Measurements from ENCODE around the gene TOP2B.

Gene TOP2B

DNA sequence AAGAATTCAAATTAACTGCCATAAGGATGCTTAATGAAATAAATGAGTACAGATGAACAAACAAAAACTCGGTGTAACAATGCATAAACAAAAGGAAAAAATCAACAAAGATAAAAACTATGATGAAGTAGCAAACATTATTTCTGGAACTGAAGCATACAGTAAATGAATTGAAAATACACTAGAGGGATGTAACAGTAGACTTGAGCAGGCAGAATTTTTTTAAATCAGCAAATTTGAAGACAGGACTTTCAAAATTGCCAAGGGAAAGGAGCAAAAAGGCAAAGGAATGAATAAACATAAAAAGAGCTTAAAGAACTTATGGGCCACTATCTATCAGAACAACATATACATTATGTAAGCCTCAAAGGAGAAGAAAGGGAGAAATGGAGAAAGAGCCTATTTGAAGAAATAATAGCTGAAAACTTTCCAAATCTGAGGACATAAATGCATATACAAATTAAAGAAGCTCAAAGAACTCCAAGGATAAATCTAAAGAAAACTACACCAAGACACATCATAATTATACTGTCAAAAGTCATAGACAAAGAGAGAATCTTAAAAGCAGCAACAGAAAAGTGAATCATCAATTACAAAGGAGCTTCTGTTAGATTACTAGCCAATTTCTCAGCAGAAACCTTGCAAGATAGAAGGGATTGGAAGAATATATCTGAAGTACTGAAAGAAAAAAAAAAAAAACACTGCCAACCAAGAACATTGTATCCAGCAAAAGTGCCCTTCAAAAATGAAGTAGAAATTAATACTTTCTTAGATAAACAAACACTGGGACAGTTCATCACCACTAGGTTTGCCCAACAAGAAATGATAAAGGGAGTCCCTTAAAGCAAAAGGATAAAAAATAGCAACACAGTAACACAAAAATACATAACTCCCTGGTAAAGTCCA lies 15.5 kb downstream of the TOP2B start:
- no peak for DNase-seq (ENCODE audit: low spot score)
- no peak for TF ChIP-seq CTCF (IDR thresholded peaks at IDR 0.05; ENCODE audit: extremely low read depth, missing control alignments)

DNA sequence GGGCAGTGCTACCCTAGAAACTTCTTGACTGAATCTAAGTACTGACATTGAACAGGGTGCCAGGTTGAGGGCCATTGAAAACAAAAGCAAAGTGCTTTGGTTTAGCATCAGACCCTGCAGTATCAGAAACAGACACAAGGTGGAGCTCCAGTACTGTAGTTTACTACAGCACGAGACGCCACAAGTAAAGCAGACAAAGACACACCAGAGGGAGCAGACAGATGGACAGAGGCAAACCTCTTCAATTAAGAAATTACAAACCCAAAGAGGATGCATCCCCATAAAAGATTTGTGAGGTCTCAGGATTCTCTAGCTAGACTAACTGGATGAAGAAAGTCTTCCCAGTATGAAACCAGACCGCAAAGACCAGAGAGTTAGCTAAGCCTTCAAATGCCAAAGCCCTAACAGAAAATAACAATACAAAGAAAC lies 16.6 kb downstream of the TOP2B start:
- TF ChIP-seq CTCF (IDR thresholded peaks at IDR 0.05; ENCODE audit: extremely low read depth, missing control alignments), result peak; percentile 41
- DNase-seq (ENCODE audit: low spot score), result peak; percentile 49

DNA sequence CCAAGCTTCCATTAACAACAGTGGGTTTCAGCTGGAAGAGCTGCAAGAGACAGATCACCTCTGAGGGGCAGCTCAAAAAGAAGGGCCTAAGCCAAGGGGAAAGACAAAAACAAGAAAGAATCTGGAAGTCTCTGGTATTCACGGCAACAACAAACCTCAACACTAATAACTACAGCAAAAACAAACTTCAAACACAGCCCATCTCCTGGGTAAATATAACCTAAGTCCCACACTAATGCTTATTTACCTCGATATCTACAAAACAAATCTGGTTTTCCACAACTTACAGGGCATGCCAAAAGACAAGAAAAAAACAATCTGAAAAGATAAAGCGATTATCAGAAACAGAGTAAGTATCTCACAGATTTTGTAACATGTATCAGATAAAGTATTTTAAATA lies 29.7 kb downstream of the TOP2B start:
- DNase-seq (ENCODE audit: low spot score), result no peak
- no peak for TF ChIP-seq CTCF (IDR thresholded peaks at IDR 0.05; ENCODE audit: extremely low read depth, missing control alignments)

DNA sequence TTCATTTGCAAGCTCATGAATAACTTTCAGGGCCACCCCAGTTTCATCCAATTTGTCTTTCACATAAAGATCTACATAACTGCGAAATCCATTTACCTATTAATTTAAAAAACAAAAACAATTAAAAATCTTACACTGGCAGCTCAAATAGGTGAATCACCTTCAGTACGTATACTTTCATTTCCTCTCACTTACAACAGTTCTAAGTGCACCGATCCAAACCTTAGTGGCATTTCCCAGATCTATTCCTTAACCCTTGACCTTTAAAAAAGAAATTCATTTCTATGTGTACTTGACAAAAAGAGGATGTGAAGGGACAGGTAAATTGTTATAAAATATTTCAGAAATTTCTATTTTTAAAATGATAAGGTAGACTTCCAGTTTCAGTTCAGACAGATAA lies 30.8 kb downstream of the TOP2B start:
- no peak for TF ChIP-seq CTCF (IDR thresholded peaks at IDR 0.05; ENCODE audit: extremely low read depth, missing control alignments)
- no peak for DNase-seq (ENCODE audit: low spot score)

- DNase-seq (ENCODE audit: low spot score), result no peak
- no peak for TF ChIP-seq CTCF (IDR thresholded peaks at IDR 0.05; ENCODE audit: extremely low read depth, missing control alignments)
Measured at GRCh38 chr3:25631989-25632388, 32.7 kb downstream of the TOP2B start.

- TF ChIP-seq CTCF (IDR thresholded peaks at IDR 0.05; ENCODE audit: extremely low read depth, missing control alignments), result no peak
- DNase-seq (ENCODE audit: low spot score), result no peak
Measured at GRCh38 chr3:25621087-25621486, 43.6 kb downstream of the TOP2B start.

DNA sequence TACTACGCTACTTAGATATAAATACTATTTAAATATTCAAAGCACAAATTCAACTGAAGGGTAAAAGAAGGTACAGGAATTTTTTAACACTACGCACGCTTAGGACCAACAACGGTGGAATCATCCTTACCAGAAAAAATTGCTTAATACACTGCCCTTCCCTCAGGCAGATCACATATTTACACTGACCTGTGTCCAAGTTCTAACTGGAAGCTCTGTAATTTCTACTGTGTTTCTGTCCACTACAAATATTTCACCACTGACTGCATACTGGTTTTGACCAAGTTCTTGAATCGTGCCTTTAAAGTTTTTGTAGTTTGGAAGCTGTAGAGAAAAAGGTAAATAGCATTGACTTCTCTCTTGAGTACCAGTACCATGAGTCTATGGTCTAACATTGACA lies 44.2 kb downstream of the TOP2B start:
- no peak for TF ChIP-seq CTCF (IDR thresholded peaks at IDR 0.05; ENCODE audit: extremely low read depth, missing control alignments)
- no peak for DNase-seq (ENCODE audit: low spot score)

All from GM20000 (cell line).